Measurements from ENCODE around the gene OR10J1.
"Not testable (repeated sequence)": the region's sequence is repeated elsewhere in the genome, so short reads cannot be mapped to it uniquely, and the experiment has no call there.

OR10J1 gene, protein sequence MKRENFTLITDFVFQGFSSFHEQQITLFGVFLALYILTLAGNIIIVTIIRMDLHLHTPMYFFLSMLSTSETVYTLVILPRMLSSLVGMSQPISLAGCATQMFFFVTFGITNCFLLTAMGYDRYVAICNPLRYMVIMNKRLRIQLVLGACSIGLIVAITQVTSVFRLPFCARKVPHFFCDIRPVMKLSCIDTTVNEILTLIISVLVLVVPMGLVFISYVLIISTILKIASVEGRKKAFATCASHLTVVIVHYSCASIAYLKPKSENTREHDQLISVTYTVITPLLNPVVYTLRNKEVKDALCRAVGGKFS

DNA sequence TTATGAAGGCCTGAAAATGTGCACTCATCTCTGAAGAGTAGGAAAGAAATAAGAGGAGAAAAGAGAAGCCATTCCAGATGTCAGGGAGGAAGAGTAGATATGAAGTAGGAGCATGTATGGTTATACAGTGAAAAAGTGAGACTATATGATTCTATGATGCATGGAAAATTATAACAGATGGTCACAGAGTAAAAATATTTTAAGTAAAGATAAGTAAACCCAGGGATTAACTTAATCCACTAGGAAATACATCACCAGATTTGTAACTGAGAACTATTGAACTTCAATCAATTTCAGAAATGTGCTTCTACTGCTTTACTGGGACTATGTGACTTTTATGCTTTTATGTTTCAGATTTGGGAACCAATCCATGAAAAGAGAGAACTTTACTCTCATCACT lies at the start of gene OR10J1:
Gene OR10J1 (plus strand): TSS at position 301 of the 400 bp plus-strand sequence. CDS start 70 bp downstream, at position 371.
- DNase-seq (ENCODE audit: low read depth, low spot score), result no peak

DNA sequence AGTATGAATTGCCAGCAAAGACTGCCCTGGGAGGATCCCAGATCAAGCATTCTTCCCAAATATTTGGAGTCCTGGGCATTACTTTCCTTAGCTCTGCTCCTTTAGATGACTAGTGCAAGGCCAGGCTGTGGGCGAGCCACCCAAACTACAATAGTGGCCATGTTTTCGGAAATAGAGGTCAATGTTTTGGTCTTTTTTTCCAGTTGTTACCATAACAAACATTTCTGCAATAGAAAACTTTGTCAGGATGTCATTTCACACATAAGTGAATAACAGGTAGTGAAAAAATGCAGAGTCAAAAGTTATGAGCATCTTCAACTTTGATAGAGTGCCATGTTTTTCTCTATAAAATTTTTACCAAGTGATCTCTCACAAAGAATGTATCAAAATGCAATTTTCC lies 32.7 kb upstream of the OR10J1 start:
- DNase-seq (ENCODE audit: low read depth, low spot score), result no peak

DNA sequence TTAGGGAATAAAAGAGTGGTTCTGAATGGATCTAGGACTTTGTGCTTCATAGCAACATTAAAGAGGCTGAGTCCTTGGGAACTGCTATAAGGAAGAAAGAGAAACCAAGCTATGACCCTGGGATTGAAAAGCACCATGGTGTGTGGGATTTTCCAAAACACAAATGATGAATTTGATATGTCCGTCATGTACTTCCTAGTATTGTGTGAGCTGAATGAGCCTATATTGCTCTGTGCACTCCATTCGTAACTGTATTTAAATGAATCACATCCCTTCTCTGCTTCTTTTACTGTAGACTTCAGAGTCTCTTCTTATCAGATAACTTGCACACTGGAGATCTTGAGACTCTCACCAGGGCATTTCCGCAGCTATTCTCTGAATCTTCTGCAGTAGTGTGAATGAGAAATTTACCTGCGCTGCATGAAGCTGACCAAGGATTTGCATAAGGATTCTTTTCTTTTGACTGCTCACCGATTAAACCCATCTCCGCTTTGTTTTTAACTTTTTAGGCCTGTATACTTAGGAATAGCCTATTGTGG lies 30.6 kb upstream of the OR10J1 start:
- DNase-seq (ENCODE audit: low read depth, low spot score), result no peak

DNA sequence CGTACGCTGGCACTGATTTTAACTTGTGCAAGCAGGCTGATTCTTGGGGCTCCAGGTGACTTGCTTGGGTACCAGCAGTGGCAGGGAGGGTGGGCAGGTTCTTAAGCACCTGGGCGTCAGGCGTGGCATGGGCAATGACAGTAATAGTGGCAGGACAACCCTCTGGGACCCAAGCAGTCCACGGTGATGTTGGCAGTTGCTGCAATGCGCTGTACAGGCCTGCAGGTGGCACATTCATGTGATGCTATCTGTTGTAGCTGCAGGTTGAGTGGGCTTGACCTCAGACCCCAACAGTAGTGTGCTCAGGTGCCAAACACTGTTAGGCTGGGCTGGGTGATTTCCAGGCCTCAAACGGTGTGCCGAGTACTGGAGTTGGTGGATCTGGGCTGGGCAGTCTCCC lies 17.7 kb upstream of the OR10J1 start:
- no peak for DNase-seq (ENCODE audit: low read depth, low spot score)

DNA sequence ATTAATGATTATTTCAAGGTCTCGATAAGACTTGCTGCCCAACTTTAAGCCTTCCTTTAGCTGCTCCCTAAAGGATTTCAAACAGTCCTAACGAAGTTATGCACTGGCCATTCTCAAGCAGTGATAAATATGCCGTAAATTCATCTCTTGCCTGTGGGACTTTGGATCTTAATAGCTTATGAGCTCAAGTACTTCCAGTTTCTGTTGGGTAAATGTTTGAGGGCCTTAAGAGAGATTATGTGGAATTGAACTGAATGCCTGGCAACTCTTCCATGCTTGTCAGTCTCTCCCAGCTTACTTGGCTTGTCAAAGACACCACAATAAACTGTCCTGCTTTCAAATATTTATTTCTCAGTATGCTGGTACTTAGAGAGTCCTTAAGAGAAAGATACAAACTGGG lies 11.0 kb upstream of the OR10J1 start:
- peak; percentile 1 for DNase-seq (ENCODE audit: low read depth, low spot score)

DNA sequence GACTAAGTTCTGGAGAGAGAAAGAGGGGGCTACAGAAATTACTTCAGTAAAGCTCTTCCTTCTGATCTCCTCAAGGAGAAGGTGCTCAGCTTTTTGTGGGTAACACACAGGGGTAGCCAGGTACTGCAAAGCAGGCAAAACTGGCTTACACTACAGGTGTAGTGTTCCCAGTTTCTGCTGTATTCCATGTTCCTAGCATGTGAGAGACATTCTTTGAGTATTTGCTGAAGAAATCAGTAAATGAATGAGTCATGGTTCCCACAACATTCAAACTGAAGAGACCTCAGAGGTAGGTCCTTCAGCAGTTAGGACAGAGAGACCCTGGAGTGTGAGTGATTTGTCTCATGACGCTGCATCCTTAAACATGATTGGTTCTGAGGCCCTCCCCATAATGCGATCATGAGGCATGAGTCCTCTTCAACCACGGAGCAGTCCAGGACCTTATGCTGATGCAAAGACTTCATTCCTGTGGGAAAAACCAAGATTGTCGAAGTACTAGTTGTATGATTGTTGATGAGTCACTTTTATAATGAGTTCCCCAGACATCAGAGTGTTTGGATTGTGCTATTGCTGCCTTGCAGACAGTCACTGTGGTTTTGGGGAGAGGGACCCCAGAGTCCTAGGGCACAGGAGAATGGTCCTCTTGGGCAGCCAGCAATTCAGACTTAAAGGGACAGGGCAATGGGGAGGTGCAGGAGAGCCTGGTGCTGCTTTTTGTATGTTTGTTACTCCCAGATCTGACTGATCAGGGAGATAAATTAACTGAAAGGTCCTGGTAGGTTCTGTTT lies 10.3 kb upstream of the OR10J1 start:
- DNase-seq (ENCODE audit: low read depth, low spot score), result peak; percentile 81

DNA sequence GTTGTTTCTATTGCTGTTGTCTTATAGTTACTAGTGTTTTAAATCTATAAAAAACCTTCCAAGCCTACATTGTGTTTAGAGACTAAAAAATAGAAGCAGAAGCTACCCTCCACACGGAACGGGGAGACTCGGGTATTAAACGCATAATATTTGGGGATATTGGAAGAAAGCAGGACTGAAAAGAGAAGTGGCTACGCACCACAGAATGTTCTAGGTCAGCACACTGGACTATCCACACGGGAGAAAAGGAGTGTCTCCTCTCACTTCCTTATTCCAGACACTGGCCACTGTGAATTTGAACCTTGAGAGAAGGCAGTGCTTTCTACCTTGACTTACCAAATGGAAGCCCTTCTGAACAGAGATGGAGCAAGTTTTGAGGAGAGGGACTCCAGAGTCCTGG lies 8.5 kb upstream of the OR10J1 start:
- no peak for DNase-seq (ENCODE audit: low read depth, low spot score)

DNA sequence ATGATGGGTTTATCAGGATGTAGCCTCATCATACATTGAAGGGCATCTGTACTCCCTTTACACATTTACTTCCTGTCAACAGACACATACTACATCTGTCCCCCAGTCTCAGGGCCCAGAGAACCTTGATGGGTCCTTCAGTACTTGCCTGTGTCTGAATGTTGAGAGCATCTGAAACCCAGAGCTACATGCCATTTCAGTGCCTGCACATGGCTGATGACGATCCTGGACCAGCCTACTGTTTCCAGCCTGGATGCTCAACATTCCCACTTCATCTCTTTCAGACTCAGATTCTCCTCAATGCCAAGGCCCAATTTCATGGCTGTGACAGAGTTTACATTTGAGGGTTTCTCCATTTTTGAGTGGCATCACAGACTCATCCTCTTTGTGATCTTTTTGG lies 7.6 kb upstream of the OR10J1 start, which contains the start of gene OR10J4:
Gene OR10J4 (plus strand): TSS at position 301 of the 400 bp plus-strand sequence.
- DNase-seq (ENCODE audit: low read depth, low spot score), result no peak

DNA sequence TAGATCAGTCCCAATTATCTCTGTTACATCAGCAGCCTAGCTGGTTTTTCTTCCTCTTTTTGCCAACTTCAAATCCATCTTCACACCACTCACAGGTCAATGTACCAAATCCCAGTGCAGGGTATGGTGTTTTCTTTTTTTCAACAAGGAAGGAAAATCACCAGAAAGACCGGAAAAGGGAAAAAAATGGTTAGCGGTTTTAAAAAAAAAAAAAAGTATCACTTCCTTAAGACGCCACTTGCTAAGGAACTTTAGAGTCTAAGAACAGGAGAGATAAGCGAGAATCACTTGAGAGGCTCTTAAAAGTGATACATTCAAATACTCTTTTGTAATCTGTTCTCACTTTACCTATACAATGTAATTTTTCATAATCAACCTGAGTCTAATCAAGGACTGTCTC lies 3.1 kb upstream of the OR10J1 start:
- DNase-seq (ENCODE audit: low read depth, low spot score), result no peak

DNA sequence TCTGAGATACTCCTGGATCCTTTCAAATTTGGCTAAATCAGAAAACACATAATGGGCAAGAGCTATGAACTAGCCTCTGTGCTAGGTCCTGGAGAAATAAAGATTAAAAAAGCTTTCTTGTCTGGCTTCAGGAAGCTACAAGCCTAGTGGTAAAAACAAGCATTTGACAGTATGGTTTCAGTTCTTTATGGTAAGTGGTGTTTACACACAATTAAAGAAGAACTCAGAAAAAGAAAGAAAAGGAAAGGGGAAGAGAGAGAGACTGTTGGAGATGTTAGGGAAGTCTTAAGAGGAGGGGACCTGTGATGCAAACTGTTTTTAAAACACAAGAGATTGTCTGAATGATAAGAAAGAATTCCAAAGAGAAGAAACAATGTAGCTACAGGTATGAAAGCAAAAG lies 1.8 kb downstream of the OR10J1 start:
- DNase-seq (ENCODE audit: low read depth, low spot score), result no peak

DNA sequence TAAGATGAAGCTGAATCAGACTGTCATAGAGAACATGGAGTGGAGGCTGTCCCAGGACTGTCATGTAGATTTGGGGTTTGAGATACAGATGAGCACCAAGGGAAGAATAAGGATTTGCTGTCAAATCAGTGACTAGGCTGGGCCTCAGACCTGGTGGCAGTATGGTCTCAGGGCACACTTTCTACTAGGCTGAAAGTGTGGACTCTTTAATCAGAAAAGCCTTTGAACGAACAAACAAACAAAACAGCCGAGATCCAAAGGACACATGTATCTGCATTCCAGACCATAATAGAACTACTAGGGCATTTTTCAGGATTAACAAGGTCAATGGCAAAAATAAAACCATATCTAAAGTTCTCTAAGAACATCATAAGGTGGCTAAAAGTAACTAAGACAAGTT lies 2.9 kb downstream of the OR10J1 start:
- DNase-seq (ENCODE audit: low read depth, low spot score), result no peak

DNA sequence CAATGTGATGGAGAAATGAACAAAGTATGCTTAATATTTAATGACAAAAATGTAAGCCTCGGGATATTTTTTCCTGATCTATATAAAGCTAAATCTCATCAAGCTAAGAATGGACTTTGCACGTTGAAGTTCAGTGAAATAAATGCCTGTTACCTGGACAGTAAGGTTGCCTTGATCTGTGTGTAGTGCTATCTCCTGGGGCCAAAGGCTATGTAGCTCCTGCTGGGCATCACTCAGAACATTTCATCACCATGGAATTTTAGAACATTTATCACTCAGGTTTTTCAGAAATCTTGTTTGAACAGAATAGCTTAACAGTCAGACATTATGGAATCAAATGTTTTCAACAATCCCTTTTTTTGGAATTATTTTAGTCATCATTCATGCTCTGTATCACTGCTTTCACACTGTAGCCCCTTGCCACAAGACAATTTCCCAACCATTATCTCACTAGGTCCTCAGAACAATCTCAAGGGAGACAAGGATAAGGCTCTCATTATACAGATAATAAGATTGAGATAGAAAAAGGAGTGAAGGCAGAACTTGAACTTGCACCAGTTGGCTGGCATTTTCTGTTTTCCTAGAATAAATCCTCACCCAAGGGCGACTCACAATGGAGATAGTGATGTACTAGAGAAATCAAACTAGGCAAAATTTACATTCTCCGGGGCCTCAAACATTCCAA lies 3.7 kb downstream of the OR10J1 start:
- no peak for DNase-seq (ENCODE audit: low read depth, low spot score)

DNA sequence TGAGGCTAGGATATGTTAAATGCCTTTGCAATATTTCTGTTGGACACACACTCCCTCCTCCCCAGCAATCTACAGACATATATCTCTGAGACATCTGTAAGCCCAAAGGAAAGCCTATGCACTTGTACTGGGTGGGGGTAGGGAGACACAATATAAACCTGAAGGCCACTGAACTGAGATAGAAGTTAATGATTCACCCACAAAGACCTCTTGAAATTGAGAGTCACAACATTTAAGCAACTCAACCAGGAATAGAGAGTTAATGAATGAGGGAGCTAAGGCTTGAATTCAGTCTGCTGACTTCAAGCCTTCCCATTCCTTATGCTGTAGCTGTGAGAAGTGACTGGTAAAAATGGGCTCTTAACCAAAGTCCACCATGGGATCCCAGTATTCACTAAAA lies 5.0 kb downstream of the OR10J1 start:
- no peak for DNase-seq (ENCODE audit: low read depth, low spot score)

DNA sequence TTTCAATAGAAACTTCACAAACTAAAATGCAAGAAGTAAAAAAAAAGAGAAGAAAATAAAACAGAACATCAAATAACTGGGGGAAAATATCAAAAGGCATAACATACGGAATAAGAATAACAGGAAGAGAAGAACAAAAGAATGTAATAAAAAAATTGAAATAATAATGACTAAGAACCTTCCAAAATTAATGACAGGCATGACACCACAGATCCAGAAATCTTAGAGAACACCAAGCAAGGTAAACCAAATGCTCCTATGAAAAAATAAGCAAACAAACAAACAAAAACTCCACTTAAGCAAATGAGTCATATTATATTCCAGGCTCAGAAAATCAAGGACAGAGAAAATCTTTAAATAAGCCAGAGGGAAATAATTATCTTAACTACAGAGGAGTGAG lies 8.7 kb downstream of the OR10J1 start:
- DNase-seq (ENCODE audit: low read depth, low spot score), result no peak

DNA sequence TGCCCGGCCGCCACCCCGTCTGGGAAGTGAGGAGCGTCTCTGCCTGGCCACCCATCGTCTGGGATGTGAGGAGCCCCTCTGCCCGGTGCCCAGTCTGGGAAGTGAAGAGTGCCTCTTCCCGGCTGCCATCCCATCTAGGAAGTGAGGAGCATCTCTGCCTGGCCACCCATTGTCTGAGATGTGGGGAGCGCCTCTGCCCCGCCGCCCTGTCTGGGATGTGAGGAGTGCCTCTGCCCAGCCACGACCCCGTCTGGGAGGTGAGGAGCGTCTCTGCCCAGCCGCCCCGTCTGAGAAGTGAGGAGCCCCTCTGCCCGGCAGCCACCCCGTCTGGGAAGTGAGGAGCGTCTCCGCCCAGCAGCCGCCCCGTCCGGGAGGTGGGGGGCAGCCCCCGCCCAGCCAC lies 10.1 kb downstream of the OR10J1 start:
- not testable (repeated sequence) for DNase-seq (ENCODE audit: low read depth, low spot score)

DNA sequence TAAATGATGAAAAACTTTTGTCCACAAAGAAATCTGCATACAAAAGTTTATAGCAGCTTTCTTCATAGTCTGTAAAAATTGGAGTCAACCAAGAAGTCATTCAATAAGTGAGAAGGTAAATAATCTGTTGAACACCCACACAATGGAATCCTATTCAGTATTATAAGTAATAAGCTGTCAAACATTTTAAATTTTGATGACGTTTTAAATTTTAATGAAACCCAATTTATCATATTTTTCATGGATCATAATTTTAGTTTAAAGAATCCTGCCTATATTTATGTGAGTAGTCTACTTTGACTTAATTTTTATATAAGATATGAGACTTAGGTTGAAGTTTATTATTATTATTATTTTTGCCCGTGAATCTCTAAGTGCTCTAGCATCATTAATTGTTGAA lies 20.0 kb downstream of the OR10J1 start:
- no peak for DNase-seq (ENCODE audit: low read depth, low spot score)

DNA sequence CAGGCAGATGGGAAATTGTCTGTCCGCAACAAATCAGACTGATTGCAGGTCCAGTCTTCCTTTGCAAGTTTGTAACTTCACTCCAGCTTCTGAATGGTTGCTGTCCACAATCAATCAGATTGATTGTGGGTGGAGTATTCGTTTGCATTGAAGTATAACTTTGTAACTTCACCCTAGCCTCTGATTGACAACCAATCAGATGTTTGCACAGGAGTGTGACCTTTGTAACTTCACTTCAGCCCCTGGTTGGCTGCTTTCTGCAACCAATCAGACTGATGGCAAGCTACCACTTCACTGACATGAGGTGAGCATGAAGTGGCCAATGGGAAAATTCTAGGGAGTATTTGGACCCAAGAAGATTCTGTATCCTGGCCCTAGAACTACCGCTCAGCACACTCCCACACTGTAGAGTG lies 25.7 kb downstream of the OR10J1 start:
- DNase-seq (ENCODE audit: low read depth, low spot score), result no peak

DNA sequence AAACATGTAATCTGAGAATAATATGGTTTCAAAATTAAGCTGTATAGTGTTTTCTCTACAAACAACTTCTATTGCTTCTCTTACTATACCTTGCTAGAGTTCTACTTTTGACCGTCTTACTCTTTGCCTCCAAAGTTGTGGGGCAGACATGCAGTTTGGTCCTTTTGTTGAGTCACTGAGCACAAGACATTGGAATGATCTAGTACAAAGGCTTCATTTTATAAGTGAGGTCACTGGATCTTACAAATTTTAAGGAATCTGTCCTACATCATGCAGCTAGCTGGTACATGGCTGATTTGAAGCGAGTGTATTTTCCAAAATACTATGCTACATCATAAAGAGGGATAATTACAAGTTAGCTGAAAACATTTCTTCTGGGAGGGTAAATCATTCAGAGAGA lies 28.8 kb downstream of the OR10J1 start:
- DNase-seq (ENCODE audit: low read depth, low spot score), result no peak

DNA sequence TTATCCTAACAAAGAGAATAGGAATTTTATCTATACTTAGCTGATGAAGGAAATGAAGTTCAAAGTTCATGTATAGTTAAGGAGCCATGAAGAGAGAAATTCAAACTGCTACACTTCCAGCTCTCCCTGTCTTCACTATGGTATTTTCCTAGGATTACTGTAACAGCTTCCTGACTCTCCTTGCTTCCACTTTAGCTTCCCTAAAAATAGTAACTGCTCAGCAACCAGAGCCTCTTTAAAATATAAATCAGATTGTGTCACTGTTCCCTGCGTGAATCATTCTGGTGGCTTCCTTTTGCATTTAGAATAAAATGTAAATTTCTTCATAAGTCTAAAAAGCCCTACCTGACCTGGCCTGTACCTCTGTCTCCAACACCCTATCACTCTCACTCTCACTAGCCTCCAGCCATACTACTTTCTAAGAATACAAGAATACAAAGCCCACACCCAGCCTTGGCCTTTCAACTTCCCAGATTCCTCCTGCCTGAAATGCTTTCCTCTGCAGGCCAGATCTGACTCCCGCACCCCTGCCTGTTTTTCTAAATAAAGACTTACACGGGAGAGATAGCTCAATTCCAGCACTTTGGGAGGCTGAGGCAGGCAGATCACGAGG lies 30.5 kb downstream of the OR10J1 start:
- DNase-seq (ENCODE audit: low read depth, low spot score), result no peak

DNA sequence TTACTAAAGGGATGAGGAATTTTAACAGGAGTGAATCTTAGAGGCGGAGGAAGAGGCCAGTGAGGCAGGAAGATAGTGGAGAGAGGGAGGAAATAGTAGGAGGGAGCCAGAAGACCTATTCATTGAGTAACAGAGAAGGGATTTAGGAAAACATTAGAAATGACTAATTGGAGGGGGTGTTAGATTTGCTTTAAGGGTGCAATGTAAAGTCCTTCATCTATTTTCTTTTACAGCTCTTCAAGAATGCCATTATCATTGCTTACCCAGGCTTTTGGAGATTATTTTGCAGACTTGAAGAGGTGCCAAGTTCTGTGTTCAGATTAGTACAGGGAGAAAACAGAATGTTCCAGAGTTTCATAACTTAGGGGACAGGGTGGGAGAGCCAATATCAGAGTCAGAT lies 33.8 kb downstream of the OR10J1 start:
- DNase-seq (ENCODE audit: low read depth, low spot score), result no peak

DNA sequence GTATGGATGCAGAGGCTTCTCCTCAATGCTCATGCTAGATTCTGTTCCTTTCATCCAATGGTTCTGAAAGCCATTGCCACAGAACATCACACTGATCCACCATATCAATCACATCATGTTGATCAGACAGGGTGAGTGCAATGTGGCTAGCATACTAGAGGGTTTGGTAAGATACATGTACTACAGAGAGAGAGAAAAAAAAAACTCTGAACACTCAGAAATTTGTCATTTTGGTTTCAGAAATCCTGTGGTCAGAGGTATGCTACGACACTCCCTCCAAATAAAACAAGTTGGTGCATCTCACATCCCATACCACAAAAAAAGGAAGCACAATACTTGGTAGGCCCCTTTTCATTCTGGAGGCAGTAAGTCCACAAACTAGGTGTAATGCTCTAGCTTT lies 35.4 kb downstream of the OR10J1 start:
- no peak for DNase-seq (ENCODE audit: low read depth, low spot score)

DNA sequence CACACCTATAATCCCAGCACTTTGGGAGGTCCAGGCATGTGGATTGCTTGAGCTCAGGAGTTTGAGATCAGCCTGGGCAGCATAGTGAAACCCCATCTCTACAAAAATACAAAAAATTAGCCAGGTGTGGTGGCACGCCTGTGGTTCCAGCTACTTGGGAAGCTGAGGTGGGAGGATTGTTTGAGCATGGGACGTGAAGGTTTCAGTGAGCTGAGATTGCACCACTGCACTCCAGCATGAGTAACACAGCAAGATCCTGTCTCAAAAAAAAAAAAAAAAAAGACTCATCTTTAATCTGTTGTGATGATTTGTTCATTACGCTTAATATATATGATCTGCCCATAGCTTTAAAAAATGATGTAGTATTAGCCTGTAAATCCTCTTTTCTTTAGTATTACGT lies 44.0 kb downstream of the OR10J1 start:
- no peak for DNase-seq (ENCODE audit: low read depth, low spot score)

All from astrocyte of the hippocampus (primary cell).